ENCODE measurements around the gene HLCS.

Gene HLCS

DNA sequence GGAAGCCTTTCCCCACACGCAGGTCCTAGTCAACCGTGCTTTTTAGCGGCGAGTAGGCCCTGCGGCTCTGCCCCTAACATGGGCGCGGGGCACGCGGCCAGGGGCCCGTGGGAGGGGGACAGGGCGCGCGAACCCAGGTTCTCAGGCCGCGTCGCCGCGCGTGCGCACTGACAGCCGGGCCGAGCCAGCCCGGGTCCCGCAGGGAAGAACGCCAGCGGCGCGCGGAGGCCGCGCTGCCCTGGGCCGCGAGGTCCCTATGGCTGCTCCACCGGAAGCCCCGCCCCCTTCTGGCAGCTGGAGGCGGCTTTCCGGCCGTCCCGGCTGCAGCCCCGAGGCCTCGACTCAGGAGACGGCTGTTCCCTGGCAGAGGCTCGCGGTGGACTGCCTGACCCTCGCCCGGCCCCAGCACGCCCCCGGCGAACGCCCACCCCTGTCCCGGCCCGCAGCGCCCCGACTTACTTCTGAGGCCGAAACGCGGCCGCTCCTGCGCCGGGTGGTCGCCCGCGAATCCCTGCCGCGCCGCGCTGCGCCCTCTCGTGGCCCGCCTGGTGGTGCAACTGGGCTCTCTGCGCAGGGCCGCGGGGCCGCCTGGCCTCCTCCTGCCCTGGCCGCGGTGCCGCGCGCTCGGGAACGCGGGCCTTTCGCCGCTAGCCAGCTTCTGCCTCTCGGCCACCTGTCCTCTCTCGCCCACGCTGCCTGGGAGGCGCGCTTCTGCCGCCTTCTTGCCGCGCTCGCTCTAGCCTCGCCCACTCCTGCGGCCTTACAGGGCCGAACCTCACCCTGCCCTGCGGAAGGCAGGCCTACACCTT is 23.4 kb upstream of the HLCS start (continued):
- TF ChIP-seq, protein P1, sequence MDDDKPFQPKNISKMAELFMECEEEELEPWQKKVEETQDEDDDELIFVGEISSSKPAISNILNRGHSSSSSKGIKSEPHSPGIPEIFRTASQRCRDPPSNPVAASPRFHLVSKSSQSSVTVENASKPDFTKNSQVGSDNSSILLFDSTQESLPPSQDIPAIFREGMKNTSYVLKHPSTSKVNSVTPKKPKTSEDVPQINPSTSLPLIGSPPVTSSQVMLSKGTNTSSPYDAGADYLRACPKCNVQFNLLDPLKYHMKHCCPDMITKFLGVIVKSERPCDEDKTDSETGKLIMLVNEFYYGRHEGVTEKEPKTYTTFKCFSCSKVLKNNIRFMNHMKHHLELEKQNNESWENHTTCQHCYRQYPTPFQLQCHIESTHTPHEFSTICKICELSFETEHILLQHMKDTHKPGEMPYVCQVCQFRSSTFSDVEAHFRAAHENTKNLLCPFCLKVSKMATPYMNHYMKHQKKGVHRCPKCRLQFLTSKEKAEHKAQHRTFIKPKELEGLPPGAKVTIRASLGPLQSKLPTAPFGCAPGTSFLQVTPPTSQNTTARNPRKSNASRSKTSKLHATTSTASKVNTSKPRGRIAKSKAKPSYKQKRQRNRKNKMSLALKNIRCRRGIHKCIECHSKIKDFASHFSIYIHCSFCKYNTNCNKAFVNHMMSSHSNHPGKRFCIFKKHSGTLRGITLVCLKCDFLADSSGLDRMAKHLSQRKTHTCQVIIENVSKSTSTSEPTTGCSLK (tag by site-specific recombination; IDR thresholded peaks at IDR 0.05), result no peak
- TF ChIP-seq ZNF664 (tag by site-specific recombination; IDR thresholded peaks at IDR 0.05) (no peak), PRDM1 (tag by site-specific recombination; IDR thresholded peaks at IDR 0.05) (no peak), ZNF274 (IDR thresholded peaks at IDR 0.05; ENCODE audit: low read length) (no peak), ZNF274 (tag by site-specific recombination; IDR thresholded peaks at IDR 0.05; ENCODE audit: borderline replicate concordance) (no peak), ZXDB (tag by site-specific recombination; IDR thresholded peaks at IDR 0.05) (peak; percentile 93), ZIC2 (tag by site-specific recombination; IDR thresholded peaks at IDR 0.05) (peak; percentile 30; the same call in 1 of the 2 replicates), ZNF701 (tag by site-specific recombination; IDR thresholded peaks at IDR 0.05) (no peak), ZNF529 (tag by site-specific recombination; IDR thresholded peaks at IDR 0.05; ENCODE audit: insufficient replicate concordance) (no peak), ZNF391 (tag by site-specific recombination; IDR thresholded peaks at IDR 0.05; ENCODE audit: borderline replicate concordance, low read depth) (peak; percentile 81; the same call in 1 of the 2 replicates), ZBTB7A (tag by site-specific recombination; IDR thresholded peaks at IDR 0.05; ENCODE audit: low read depth) (peak; percentile 78; the same call in 1 of the 2 replicates), ZNF112 (tag by site-specific recombination; IDR thresholded peaks at IDR 0.05) (no peak), ZNF596 (tag by site-specific recombination; IDR thresholded peaks at IDR 0.05) (peak; percentile 62), ZNF266 (tag by site-specific recombination; IDR thresholded peaks at IDR 0.05; ENCODE audit: low read depth) (no peak), ZNF138 (tag by site-specific recombination; IDR thresholded peaks at IDR 0.05; ENCODE audit: borderline replicate concordance) (no peak), ZNF501 (tag by site-specific recombination; IDR thresholded peaks at IDR 0.05) (no peak), SP3 (tag by site-specific recombination; IDR thresholded peaks at IDR 0.05) (peak; percentile 64), TRIM28 (IDR thresholded peaks at IDR 0.05; ENCODE audit: borderline replicate concordance, low read length) (no peak; the same call in 1 of the 2 replicates), ZNF174 (tag by site-specific recombination; IDR thresholded peaks at IDR 0.05) (no peak)
- TF ChIP-seq, protein P2, sequence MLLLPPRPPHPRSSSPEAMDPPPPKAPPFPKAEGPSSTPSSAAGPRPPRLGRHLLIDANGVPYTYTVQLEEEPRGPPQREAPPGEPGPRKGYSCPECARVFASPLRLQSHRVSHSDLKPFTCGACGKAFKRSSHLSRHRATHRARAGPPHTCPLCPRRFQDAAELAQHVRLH (tag by site-specific recombination; IDR thresholded peaks at IDR 0.05), result no peak
- TF ChIP-seq, protein P3, sequence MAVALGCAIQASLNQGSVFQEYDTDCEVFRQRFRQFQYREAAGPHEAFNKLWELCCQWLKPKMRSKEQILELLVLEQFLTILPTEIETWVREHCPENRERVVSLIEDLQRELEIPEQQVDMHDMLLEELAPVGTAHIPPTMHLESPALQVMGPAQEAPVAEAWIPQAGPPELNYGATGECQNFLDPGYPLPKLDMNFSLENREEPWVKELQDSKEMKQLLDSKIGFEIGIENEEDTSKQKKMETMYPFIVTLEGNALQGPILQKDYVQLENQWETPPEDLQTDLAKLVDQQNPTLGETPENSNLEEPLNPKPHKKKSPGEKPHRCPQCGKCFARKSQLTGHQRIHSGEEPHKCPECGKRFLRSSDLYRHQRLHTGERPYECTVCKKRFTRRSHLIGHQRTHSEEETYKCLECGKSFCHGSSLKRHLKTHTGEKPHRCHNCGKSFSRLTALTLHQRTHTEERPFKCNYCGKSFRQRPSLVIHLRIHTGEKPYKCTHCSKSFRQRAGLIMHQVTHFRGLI (tag by site-specific recombination; IDR thresholded peaks at IDR 0.05), result peak; percentile 51; the same call in 1 of the 2 replicates
- TF ChIP-seq, protein P4, sequence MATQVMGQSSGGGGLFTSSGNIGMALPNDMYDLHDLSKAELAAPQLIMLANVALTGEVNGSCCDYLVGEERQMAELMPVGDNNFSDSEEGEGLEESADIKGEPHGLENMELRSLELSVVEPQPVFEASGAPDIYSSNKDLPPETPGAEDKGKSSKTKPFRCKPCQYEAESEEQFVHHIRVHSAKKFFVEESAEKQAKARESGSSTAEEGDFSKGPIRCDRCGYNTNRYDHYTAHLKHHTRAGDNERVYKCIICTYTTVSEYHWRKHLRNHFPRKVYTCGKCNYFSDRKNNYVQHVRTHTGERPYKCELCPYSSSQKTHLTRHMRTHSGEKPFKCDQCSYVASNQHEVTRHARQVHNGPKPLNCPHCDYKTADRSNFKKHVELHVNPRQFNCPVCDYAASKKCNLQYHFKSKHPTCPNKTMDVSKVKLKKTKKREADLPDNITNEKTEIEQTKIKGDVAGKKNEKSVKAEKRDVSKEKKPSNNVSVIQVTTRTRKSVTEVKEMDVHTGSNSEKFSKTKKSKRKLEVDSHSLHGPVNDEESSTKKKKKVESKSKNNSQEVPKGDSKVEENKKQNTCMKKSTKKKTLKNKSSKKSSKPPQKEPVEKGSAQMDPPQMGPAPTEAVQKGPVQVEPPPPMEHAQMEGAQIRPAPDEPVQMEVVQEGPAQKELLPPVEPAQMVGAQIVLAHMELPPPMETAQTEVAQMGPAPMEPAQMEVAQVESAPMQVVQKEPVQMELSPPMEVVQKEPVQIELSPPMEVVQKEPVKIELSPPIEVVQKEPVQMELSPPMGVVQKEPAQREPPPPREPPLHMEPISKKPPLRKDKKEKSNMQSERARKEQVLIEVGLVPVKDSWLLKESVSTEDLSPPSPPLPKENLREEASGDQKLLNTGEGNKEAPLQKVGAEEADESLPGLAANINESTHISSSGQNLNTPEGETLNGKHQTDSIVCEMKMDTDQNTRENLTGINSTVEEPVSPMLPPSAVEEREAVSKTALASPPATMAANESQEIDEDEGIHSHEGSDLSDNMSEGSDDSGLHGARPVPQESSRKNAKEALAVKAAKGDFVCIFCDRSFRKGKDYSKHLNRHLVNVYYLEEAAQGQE (tag by site-specific recombination; IDR thresholded peaks at IDR 0.05), result peak; percentile 63; the same call in 1 of the 2 replicates
- TF ChIP-seq, protein P5, sequence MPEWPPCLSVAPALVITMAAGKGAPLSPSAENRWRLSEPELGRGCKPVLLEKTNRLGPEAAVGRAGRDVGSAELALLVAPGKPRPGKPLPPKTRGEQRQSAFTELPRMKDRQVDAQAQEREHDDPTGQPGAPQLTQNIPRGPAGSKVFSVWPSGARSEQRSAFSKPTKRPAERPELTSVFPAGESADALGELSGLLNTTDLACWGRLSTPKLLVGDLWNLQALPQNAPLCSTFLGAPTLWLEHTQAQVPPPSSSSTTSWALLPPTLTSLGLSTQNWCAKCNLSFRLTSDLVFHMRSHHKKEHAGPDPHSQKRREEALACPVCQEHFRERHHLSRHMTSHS (tag by site-specific recombination; IDR thresholded peaks at IDR 0.05), result no peak
- TF ChIP-seq, protein P6, sequence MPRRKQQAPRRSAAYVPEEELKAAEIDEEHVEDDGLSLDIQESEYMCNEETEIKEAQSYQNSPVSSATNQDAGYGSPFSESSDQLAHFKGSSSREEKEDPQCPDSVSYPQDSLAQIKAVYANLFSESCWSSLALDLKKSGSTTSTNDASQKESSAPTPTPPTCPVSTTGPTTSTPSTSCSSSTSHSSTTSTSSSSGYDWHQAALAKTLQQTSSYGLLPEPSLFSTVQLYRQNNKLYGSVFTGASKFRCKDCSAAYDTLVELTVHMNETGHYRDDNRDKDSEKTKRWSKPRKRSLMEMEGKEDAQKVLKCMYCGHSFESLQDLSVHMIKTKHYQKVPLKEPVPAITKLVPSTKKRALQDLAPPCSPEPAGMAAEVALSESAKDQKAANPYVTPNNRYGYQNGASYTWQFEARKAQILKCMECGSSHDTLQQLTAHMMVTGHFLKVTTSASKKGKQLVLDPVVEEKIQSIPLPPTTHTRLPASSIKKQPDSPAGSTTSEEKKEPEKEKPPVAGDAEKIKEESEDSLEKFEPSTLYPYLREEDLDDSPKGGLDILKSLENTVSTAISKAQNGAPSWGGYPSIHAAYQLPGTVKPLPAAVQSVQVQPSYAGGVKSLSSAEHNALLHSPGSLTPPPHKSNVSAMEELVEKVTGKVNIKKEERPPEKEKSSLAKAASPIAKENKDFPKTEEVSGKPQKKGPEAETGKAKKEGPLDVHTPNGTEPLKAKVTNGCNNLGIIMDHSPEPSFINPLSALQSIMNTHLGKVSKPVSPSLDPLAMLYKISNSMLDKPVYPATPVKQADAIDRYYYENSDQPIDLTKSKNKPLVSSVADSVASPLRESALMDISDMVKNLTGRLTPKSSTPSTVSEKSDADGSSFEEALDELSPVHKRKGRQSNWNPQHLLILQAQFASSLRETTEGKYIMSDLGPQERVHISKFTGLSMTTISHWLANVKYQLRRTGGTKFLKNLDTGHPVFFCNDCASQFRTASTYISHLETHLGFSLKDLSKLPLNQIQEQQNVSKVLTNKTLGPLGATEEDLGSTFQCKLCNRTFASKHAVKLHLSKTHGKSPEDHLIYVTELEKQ (tag by site-specific recombination; IDR thresholded peaks at IDR 0.05; ENCODE audit: borderline replicate concordance), result no peak
- TF ChIP-seq, protein P7, sequence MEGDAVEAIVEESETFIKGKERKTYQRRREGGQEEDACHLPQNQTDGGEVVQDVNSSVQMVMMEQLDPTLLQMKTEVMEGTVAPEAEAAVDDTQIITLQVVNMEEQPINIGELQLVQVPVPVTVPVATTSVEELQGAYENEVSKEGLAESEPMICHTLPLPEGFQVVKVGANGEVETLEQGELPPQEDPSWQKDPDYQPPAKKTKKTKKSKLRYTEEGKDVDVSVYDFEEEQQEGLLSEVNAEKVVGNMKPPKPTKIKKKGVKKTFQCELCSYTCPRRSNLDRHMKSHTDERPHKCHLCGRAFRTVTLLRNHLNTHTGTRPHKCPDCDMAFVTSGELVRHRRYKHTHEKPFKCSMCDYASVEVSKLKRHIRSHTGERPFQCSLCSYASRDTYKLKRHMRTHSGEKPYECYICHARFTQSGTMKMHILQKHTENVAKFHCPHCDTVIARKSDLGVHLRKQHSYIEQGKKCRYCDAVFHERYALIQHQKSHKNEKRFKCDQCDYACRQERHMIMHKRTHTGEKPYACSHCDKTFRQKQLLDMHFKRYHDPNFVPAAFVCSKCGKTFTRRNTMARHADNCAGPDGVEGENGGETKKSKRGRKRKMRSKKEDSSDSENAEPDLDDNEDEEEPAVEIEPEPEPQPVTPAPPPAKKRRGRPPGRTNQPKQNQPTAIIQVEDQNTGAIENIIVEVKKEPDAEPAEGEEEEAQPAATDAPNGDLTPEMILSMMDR (tag by site-specific recombination; IDR thresholded peaks at IDR 0.05), result peak; percentile 90
